H9 (cell line): Measurements from ENCODE around the gene ZMYND11. TPM values are rescaled to one million over a fixed set of nuclear protein-coding genes. Genes with fewer than 3 reads are reported as not detected.

ENCODE experiments used
- DNase-seq: peaks from one replicate; pipeline ENCODE4 v3.0.0-alpha.2; 2017
- H2AFZ ChIP-seq: one replicate; pipeline ENCODE4 v1.6.1; 2013; ENCODE audit warnings: mild to moderate bottlenecking, low read length, control low read depth, moderate library complexity
- H2AK5ac ChIP-seq: 2 replicates; pipeline ENCODE4 v1.6.1; 2013; ENCODE audit warnings: low read length, control low read depth, mixed read lengths; ENCODE audit not compliant: insufficient read length
- H2BK120ac ChIP-seq: one replicate; pipeline ENCODE4 v1.6.1; 2013; ENCODE audit warnings: low read depth, mild to moderate bottlenecking, low read length, control low read depth, inconsistent platforms; ENCODE audit not compliant: poor library complexity, severe bottlenecking
- H2BK12ac ChIP-seq: 2 replicates; pipeline ENCODE4 v1.6.1; 2013; ENCODE audit warnings: low read length, control low read depth, mixed read lengths, low read depth; ENCODE audit not compliant: insufficient read length
- H2BK15ac ChIP-seq: 2 replicates; pipeline ENCODE4 v1.6.1; 2013; ENCODE audit warnings: low read depth, low read length, control low read depth
- H2BK20ac ChIP-seq: one replicate; pipeline ENCODE4 v1.6.1; 2013; ENCODE audit warnings: low read depth, mild to moderate bottlenecking, low read length, control low read depth, inconsistent platforms; ENCODE audit not compliant: poor library complexity, severe bottlenecking
- H2BK5ac ChIP-seq: 2 replicates; pipeline ENCODE4 v1.6.1; 2013; ENCODE audit warnings: low read length, control low read depth, mixed read lengths; ENCODE audit not compliant: insufficient read length
- H3K14ac ChIP-seq: 2 replicates; pipeline ENCODE4 v1.6.1; 2013; ENCODE audit warnings: low read length, control low read depth; ENCODE audit not compliant: insufficient read depth
- H3K18ac ChIP-seq: 2 replicates; pipeline ENCODE4 v1.6.1; 2013; ENCODE audit warnings: low read depth, mild to moderate bottlenecking, mixed read lengths, low read length, control low read depth; ENCODE audit not compliant: insufficient read length
- H3K23ac ChIP-seq: 2 replicates; pipeline ENCODE4 v1.6.1; 2013; ENCODE audit warnings: low read length, control low read depth, mixed read lengths, low read depth; ENCODE audit not compliant: insufficient read length
- H3K23me2 ChIP-seq: 2 replicates; pipeline ENCODE4 v1.6.1; 2013; ENCODE audit warnings: low read depth, mild to moderate bottlenecking, mixed read lengths, low read length, control low read depth; ENCODE audit not compliant: insufficient read length, poor library complexity, severe bottlenecking
- H3K27ac ChIP-seq: 2 replicates; pipeline ENCODE4 v1.5.1; 2013; ENCODE audit warnings: low read length, control low read depth, mixed read lengths, low read depth; ENCODE audit not compliant: insufficient read length
- H3K27me3 ChIP-seq: 2 replicates; pipeline ENCODE4 v1.6.1; 2013; ENCODE audit warnings: low read length, control low read depth, inconsistent platforms; ENCODE audit not compliant: insufficient read depth
- H3K4ac ChIP-seq: 2 replicates; pipeline ENCODE4 v1.6.1; 2013; ENCODE audit warnings: low read depth, mild to moderate bottlenecking, control low read depth, inconsistent platforms, low read length, moderate library complexity
- H3K4me1 ChIP-seq: 2 replicates; pipeline ENCODE4 v1.6.1; 2013; ENCODE audit warnings: low read length, control low read depth, inconsistent platforms; ENCODE audit not compliant: insufficient read depth
- H3K4me2 ChIP-seq: 2 replicates; pipeline ENCODE4 v1.6.1; 2013; ENCODE audit warnings: low read length, control low read depth, mixed read lengths; ENCODE audit not compliant: insufficient read length, insufficient read depth
- H3K56ac ChIP-seq: 2 replicates; pipeline ENCODE4 v1.6.1; 2013; ENCODE audit warnings: low read depth, mild to moderate bottlenecking, mixed read lengths, low read length, control low read depth; ENCODE audit not compliant: insufficient read length
- H3K79me1 ChIP-seq: 2 replicates; pipeline ENCODE4 v1.6.1; 2013; ENCODE audit warnings: low read depth, mild to moderate bottlenecking, moderate library complexity, low read length, control low read depth, inconsistent platforms; ENCODE audit not compliant: insufficient read depth, poor library complexity, severe bottlenecking
- H3K79me2 ChIP-seq: 2 replicates; pipeline ENCODE4 v1.6.1; 2013; ENCODE audit warnings: low read length, control low read depth, inconsistent platforms; ENCODE audit not compliant: insufficient read depth
- H3K9ac ChIP-seq: 2 replicates; pipeline ENCODE4 v1.6.1; 2013; ENCODE audit warnings: low read length, control low read depth, mixed read lengths; ENCODE audit not compliant: insufficient read length; ENCODE audit errors: extremely low read depth
- H3K9me3 ChIP-seq: one replicate; pipeline ENCODE4 v1.6.1; 2013; ENCODE audit warnings: low read depth, low read length, inconsistent platforms; ENCODE audit not compliant: control insufficient read depth
- H3T11ph ChIP-seq: one replicate; pipeline ENCODE4 v1.6.1; 2013; ENCODE audit warnings: mild to moderate bottlenecking, low read length, control low read depth, inconsistent platforms
- H4K20me1 ChIP-seq: one replicate; pipeline ENCODE4 v1.6.1; 2013; ENCODE audit not compliant: control insufficient read depth, insufficient read length, insufficient read depth
- H4K5ac ChIP-seq: 2 replicates; pipeline ENCODE4 v1.6.1; 2013; ENCODE audit warnings: low read depth, mild to moderate bottlenecking, mixed read lengths, low read length, control low read depth; ENCODE audit not compliant: insufficient read length
- H4K8ac ChIP-seq: replicated peaks from 2 replicates; pipeline ENCODE4 v1.6.1; 2013; ENCODE audit warnings: low read length, control low read depth, mixed read lengths, low read depth; ENCODE audit not compliant: insufficient read length
- H4K91ac ChIP-seq: 2 replicates; pipeline ENCODE4 v1.6.1; 2013; ENCODE audit warnings: low read depth, mild to moderate bottlenecking, moderate library complexity, mixed read lengths, low read length, control low read depth; ENCODE audit not compliant: insufficient read length
- H3K27ac Mint-ChIP-seq, 3 experiments: 2 replicates in 2 of 3; 3 replicates in 1 of 3; pipeline ENCODE4 v1.8.0; 2020 to 2021; ENCODE audit warnings: mixed read lengths in 3 of 3, mild to moderate bottlenecking in 1 of 3, moderate library complexity in 1 of 3
- H3K27me3 Mint-ChIP-seq: 2 replicates; pipeline ENCODE4 v1.8.0; 2021; ENCODE audit warnings: low read depth, mild to moderate bottlenecking, moderate library complexity, mixed read lengths
- H3K36me3 Mint-ChIP-seq, 3 experiments: 2 replicates in 2 of 3; 3 replicates in 1 of 3; pipeline ENCODE4 v1.8.0; 2020 to 2021; ENCODE audit warnings: low read depth in 3 of 3, mixed read lengths in 3 of 3; ENCODE audit not compliant: insufficient read depth in 1 of 3
- H3K4me1 Mint-ChIP-seq, 2 experiments: 2 replicates each; pipeline ENCODE4 v1.8.0; 2020; ENCODE audit warnings: mixed read lengths in 2 of 2
- H3K4me3 Mint-ChIP-seq, 2 experiments: 2 replicates in 1 of 2; 3 replicates in 1 of 2; pipeline ENCODE4 v1.8.0; 2020 to 2021; ENCODE audit warnings: mild to moderate bottlenecking in 2 of 2, mixed read lengths in 2 of 2, moderate library complexity in 1 of 2
- H3K9me3 Mint-ChIP-seq, 2 experiments: 2 replicates in 1 of 2; 3 replicates in 1 of 2; pipeline ENCODE4 v1.8.0; 2020; ENCODE audit warnings: mild to moderate bottlenecking in 2 of 2, mixed read lengths in 2 of 2, moderate library complexity in 1 of 2
- CTCF ChIP-seq: fragments of 200-600 bp; sonication (generic); conservative IDR thresholded peaks from 3 replicates; pipeline ENCODE4 v1.8.0; 2021; ENCODE audit warnings: antibody characterized with exemption, mild to moderate bottlenecking
- WGBS: extraction: QIAGEN DNeasy Blood & Tissue Kit; methylation state at CpG from one replicate; pipeline ENCODE4 v1.1.7; 2013; ENCODE audit warnings: missing lambda C conversion rate, low lambda C conversion rate, mixed read lengths; ENCODE audit not compliant: insufficient read length; ENCODE audit errors: extremely low coverage; 5-methylcytosine and 5-hydroxymethylcytosine counted together
- total RNA-seq: library from RNA; stranded (reverse); gene quantifications from 2 replicates; pipeline ENCODE4 v1.2.1, GENCODE V29; 2021

Gene ZMYND11
- total RNA-seq, 1 experiment from 2014 or later: 33.7 TPM

DNA sequence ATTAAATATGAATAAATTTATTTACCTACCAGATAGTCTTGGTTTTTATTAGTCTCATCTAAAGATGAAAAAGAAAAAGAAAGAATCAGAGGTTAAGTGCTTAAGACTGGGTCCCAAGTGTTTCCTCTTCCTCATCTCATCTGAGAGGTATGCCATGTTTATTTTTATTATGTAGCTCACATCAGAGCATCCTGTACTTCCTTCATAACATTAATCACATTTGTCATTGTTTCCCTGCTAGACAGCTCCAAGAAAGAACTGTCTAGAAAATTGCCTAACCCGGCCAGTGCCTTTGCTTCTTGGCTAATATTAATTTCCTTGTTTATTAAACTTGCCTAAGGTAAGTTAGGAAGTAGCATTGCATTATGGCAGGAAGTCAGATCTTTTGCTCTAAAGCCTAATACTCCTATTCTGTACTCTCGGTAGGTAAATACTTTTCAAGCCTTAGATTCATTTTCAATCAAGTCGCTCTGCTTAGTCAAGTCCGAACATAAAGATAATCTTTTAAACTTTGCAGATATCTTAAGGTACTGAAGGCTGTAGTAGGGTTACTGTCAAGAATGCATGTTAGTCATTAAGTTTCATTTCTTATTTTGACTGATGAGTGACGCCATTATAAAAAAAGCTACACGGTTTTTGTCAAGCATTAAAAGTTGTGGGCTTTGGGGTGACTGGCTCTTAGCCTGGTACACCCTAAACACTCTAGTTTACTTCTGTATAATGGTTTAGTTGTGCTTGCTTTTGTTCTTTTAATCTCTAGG is 47.4 kb downstream of the ZMYND11 start:
- Histone ChIP-seq H3K18ac (no peak overlapping the region), H4K91ac (no peak overlapping the region), H3K9ac (no peak overlapping the region), H3K23ac (no peak overlapping the region), H2AK5ac (no peak overlapping the region), H3K27me3 (no peaks in the 10 kb centered on the region), H3K27ac (no peak overlapping the region), H2BK12ac (no peak overlapping the region), H2BK5ac (no peak overlapping the region), H3K23me2 (no peaks in the 10 kb centered on the region), H3K14ac (no peak overlapping the region), H2BK120ac (no peak overlapping the region), H3K79me1 (no peaks in the 10 kb centered on the region), H3K56ac (no peak overlapping the region), H2BK15ac (no peak overlapping the region), H4K20me1 (no peaks in the 10 kb centered on the region), H3K4me2 (no peak overlapping the region), H3K4me1 (no peaks in the 10 kb centered on the region), H2AFZ (no peak overlapping the region), H3K4ac (no peak overlapping the region), H3K9me3 (no peaks in the 10 kb centered on the region), H3T11ph (no peak overlapping the region), H2BK20ac (no peak overlapping the region), H3K79me2 (no peaks in the 10 kb centered on the region), H4K5ac (no peak overlapping the region), H4K8ac (no peak overlapping the region)
- Mint-ChIP-seq H3K27me3 (no peaks in the 10 kb centered on the region), H3K4me3 (no peak overlapping the region), H3K4me1 (peaks cover 0 to 3% of the 10 kb centered on the region in 2 experiments; a peak in 1 of 4 replicates), H3K9me3 (peaks cover 7 to 8% of the 10 kb centered on the region in 2 experiments; a peak in 4 of 5 replicates), H3K36me3 (peaks cover 27 to 49% (median 48%) of the 10 kb centered on the region in 3 experiments), H3K27ac (no peak overlapping the region)
- no peak for TF ChIP-seq CTCF
- WGBS: no CpG with 5 or more reads among the region's 6 CpGs
- DNase-seq: no peak
